GM12873 (cell line): ENCODE measurements around the gene SIGLEC11.

Experiments used
- CTCF ChIP-seq: IDR thresholded peaks from 2 replicates; pipeline ENCODE4 v1.5.1; 2012; ENCODE audit warnings: low read depth, mild to moderate bottlenecking, moderate library complexity, low read length, control low read depth; ENCODE audit not compliant: insufficient read depth; ENCODE audit errors: missing control alignments

The SIGLEC11 gene

GRCh38 chr19:49926515-49926914 is 34.5 kb downstream of the SIGLEC11 start:
- TF ChIP-seq CTCF = no peak

GRCh38 chr19:49925486-49925885 is 35.5 kb downstream of the SIGLEC11 start:
- no peak for TF ChIP-seq CTCF

DNA sequence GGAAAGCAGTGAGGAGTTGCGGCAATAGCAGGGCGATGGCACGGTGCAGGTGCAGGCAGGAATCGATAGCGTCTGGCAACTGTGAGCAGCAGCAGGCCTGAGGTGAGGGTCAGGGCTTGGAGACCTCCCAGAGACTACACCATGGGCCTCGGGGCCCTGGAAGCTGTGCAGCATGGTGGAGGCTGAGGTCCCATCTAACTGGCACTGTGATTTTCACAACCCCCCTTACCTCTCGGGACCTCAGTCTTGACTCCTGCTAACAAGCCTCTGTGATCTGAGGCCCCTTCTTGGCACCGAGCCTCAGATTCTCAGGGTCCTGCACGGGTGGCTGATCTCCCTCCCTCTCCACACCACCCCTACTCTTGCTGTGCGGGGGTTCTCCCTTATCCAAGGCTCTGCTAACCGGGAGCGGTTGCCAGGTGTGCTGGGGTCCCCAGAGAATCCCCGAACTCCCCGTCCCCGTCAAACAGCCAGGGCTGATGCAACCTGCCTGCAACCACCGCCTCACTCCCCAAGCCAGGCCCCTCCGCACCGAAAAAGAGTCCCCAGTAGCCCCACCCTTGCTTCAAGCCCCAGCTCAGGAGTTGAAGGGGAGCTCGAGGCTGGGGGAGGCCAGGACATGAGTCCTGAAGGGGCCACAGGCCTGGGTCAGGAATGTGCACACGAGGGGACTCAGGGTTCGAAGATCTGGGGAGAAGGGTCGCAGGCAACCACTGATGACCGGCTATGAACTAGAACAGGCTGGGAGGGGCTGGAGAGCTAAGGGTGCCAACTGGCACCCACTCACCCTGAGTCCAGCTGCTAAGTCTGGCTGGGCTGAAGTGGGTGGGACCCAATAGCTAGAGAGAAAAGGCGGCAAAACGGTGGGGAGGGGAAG is 36.7 kb downstream of the SIGLEC11 start:
- no peak for TF ChIP-seq CTCF

DNA sequence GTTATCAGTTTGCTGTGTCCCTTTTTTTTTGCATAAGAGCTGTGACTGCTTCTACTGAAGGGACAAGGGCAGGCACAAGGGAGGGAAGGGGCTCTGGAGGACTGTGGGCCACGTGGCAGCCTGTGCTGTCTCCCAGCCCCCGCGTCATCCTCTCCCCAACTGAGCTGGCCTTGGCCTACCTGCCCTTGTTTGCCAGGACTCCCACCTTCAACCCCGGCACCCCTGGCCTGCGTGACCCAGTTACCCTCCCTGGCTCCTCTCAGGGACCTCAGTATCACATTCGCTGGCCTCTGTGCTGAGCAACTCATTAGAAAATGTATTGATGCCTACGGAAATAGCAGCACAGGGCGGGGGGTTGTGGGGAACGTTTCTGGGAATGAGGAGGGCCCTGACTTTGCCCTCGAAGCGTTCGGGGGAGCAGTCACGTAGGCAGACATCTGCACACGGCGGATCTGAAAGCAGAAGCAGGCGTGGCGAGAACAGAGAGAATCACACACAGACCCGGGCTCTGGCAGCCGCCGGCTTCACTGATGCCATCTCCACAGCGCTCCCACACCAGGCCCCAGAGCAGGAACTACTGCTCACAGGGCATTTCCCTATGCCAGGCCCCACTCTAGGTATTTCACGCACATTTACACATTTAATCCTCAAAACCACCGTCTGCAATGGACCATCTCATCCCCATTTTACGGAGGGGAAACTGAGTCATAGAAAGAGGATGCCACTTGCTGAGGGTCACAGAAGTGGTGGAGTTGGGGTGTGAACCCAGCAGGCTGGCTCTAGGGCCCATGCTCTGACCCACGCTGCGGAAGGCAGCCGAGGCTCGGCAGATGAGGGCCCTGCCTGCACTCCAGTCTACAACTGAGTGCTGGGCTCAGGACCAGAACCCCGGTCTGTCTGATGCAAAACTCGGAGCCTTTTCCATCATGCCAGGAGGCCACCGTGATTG is 37.6 kb downstream of the SIGLEC11 start:
- TF ChIP-seq CTCF = no peak

DNA sequence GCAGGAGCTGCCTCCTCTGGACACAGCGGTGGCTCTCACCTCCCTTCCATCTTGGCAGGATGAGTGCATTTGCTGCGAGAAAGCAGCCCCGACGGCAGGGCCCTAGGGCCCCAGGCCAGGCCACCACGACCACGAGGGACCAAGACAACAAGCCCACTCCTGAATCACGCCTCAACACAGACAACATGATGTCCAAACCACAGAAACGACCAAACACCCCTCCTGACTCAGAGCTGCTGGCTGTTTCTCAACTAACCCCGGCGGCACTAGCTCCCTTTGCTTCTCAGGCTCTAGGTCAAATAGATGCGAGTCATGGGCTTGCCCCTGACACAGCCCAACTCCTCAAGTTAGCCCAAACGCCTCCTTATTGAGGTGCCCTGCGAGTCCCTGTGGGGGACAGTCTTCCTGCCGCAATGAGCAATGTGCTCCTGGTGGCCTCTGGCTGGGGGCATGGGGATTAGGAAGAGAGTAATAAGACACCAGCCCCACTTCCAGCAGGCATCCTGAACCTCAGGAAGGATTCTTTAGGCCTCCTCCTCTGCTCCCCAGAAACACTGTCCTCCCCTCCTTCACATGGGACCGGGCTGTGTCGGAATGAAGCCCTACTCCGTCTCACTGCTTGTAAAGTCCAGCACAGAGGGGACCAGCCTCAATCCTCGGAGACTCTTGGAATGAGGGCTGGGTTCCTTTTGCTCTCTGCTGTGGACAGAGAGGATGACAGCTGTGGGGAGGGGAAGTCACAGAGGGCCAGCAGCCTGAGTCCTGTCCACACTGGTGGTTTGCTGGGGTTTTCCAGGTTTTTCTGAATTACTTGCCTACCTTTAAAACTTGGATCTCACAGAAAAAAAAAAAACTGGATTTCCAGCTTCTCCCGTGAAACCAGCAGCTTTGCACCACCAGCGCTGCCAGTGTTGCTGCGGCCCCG is 38.8 kb downstream of the SIGLEC11 start:
- no peak for TF ChIP-seq CTCF

DNA sequence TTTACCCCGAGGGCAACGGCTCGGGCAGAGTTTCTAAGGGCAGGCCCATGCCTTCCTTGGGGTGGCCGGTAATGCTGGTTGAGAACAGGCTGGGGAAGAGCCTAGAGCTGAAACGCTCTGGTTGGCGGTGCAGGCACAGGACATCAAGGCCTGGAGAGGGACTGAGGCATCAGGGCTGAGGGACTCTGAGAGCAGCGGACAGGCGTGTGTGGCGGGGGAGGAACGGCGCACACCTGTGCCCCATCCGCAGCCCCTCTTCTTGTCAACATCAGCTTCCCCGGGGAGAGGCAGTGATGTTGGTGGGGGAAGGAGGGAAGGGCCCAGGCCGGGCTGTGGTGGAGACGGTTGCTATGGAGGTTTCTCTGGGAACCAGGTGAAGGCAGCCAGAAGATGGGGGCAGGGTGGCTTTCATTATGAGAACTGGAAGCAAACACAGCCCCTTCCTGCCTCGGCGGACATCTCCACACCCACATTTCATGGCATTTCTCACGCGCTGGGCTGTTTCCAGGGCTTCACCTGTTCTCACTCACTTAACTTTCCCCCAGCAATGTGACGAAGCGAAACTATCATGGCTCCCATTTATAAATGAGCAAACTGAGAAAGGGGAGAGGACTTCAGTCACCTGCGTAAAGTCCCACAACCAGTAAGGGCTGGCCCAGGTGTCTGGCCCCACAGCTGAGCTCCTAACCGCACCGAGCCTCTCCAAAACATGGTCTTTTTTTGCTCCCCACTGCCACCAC is 40.2 kb downstream of the SIGLEC11 start:
- no peak for TF ChIP-seq CTCF
